ENCODE measurements around the gene FAIM.

FAIM gene

DNA sequence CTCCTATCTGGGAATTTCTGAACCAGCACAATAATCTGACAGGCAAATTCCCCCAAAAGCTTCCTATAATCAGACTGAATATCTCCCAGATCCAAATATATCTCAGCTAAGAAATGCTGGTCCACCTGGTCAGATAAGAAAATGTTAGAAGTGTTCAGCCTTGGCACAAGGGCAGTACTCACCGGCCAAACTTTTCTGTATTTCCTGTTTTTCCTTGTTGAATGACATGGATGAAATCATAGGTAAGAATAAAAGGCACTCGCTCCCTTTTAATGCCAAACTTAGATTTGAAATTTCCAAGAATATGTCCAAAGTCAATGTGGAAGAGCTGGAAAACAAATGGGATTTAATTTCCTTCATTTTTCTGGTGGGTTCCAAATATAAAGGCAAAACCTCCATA is 48.9 kb downstream of the FAIM start:
- TF ChIP-seq, protein P1, sequence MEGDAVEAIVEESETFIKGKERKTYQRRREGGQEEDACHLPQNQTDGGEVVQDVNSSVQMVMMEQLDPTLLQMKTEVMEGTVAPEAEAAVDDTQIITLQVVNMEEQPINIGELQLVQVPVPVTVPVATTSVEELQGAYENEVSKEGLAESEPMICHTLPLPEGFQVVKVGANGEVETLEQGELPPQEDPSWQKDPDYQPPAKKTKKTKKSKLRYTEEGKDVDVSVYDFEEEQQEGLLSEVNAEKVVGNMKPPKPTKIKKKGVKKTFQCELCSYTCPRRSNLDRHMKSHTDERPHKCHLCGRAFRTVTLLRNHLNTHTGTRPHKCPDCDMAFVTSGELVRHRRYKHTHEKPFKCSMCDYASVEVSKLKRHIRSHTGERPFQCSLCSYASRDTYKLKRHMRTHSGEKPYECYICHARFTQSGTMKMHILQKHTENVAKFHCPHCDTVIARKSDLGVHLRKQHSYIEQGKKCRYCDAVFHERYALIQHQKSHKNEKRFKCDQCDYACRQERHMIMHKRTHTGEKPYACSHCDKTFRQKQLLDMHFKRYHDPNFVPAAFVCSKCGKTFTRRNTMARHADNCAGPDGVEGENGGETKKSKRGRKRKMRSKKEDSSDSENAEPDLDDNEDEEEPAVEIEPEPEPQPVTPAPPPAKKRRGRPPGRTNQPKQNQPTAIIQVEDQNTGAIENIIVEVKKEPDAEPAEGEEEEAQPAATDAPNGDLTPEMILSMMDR (IDR thresholded peaks at IDR 0.05; ENCODE audit: insufficient read depth, low read length, poor library complexity, severe bottlenecking): no peak
- DNase-seq (ENCODE audit: extremely low read depth, insufficient read length): no peak
- Histone ChIP-seq H3K36me3 (ENCODE audit: control insufficient read depth, insufficient read depth, low read length) (peaks cover 3% of the 10 kb centered on the region), H3K27me3 (replicated peaks; ENCODE audit: control insufficient read depth, insufficient read depth, low read length) (no peaks in the 10 kb centered on the region), H3K4me3 (replicated peaks; ENCODE audit: low read depth, low read length) (no peak overlapping the region)

GRCh38 chr3:138668107-138668506 is 59.5 kb downstream of the FAIM start:
- Histone ChIP-seq H3K4me3 (replicated peaks; ENCODE audit: low read depth, low read length) (no peak overlapping the region), H3K27me3 (replicated peaks; ENCODE audit: control insufficient read depth, insufficient read depth, low read length) (no peaks in the 10 kb centered on the region), H3K36me3 (ENCODE audit: control insufficient read depth, insufficient read depth, low read length) (peaks cover 2% of the 10 kb centered on the region)
- DNase-seq (ENCODE audit: extremely low read depth, insufficient read length): no peak
- TF ChIP-seq, protein P1 (IDR thresholded peaks at IDR 0.05; ENCODE audit: insufficient read depth, low read length, poor library complexity, severe bottlenecking): no peak

DNA sequence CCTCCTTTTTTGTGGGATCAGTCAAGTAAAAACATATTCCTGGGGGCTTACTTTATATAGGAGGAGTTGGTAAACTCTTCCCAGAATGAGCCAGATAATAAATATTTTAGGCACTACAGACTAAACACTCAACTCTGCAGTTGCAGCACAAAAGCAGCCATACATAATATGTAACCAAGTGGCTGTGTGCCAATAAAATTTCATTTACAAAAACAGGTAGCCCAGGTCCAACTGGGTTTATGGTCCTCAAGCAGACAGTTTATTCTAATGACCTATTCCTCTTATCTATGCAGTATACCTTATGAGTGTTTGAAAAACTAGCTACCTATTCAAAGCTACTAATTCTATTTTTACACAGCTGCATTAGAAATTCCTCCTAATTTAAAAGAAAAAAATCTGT is 61.8 kb downstream of the FAIM start:
- DNase-seq (ENCODE audit: extremely low read depth, insufficient read length): no peak
- TF ChIP-seq, protein P1 (IDR thresholded peaks at IDR 0.05; ENCODE audit: insufficient read depth, low read length, poor library complexity, severe bottlenecking): no peak

DNA sequence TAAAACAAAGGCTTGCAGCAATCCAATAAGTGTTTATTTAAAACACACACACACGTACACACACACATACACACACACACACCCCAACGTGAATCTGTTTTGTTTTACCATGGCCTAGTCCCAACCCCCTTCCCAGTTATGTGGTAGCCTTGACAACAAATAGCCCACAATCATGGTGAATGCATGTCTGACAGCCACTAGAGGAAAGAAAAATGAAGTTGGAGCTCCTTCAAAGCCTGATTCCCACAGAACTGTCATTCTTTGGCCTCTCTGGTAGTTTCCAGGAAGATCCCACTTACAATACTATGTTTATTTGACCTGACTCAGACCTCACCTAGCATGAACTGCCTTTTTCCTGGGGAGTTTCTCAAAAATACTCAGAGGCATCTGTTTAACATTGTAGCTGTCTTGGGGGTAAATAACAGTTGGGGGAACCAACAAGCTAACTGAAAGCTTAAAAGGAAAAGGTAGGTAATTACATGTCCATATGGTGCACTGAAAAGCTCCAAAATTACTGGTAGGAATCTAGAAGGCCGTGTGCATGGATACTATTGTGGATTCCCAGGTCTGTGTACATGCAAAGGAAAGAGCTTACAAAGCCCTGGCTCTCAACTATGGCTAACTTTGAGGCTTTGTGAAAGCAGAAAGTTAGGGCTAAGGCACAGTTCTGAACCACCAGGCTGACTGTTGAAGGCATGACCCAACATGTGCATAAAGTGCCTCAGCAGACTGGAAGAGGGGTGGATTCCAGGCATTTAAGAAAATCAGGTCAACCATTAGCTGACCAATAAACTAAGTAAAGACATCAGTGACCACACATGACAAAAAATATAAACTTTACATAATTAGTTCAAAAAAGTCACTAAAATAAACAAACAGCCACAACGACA is 65.3 kb downstream of the FAIM start:
- DNase-seq (ENCODE audit: extremely low read depth, insufficient read length): no peak
- Histone ChIP-seq H3K27me3 (replicated peaks; ENCODE audit: control insufficient read depth, insufficient read depth, low read length) (no peaks in the 10 kb centered on the region), H3K4me3 (replicated peaks; ENCODE audit: low read depth, low read length) (no peak overlapping the region), H3K36me3 (ENCODE audit: control insufficient read depth, insufficient read depth, low read length) (no peaks in the 10 kb centered on the region; the same call in 1 of the 2 replicates)
- TF ChIP-seq, protein P1 (IDR thresholded peaks at IDR 0.05; ENCODE audit: insufficient read depth, low read length, poor library complexity, severe bottlenecking): no peak

More for the DNA sequence above, 61.8 kb downstream of the FAIM start:
- no peaks in the 10 kb centered on the region; the same call in 1 of the 2 replicates for H3K36me3 ChIP-seq (ENCODE audit: control insufficient read depth, insufficient read depth, low read length)
- H3K4me3 ChIP-seq (replicated peaks; ENCODE audit: low read depth, low read length): no peak overlapping the region
- H3K27me3 ChIP-seq (replicated peaks; ENCODE audit: control insufficient read depth, insufficient read depth, low read length): no peaks in the 10 kb centered on the region

- TF ChIP-seq, protein P1 (IDR thresholded peaks at IDR 0.05; ENCODE audit: insufficient read depth, low read length, poor library complexity, severe bottlenecking): no peak
- Histone ChIP-seq H3K27me3 (replicated peaks; ENCODE audit: control insufficient read depth, insufficient read depth, low read length) (no peaks in the 10 kb centered on the region), H3K36me3 (ENCODE audit: control insufficient read depth, insufficient read depth, low read length) (no peaks in the 10 kb centered on the region; the same call in 1 of the 2 replicates), H3K4me3 (replicated peaks; ENCODE audit: low read depth, low read length) (no peak overlapping the region)
- DNase-seq (ENCODE audit: extremely low read depth, insufficient read length): no peak
Measured at GRCh38 chr3:138675393-138675792, 66.8 kb downstream of the FAIM start.
